OCI-LY3 (cell line): Measurements from ENCODE around the gene HSF2BP.
"Not testable (repeated sequence)": the region's sequence is repeated elsewhere in the genome, so short reads cannot be mapped to it uniquely, and the experiment has no call there.

Source experiments
- EZH2phosphoT487 ChIP-seq: fragments of 200-600 bp; shearing (Covaris generic); IDR thresholded peaks from 2 replicates; pipeline ENCODE4 v1.6.1; 2018; ENCODE audit warnings: antibody characterized with exemption, mixed run types, low read depth
- TF ChIP-seq, protein P1 (sequence below): fragments of 200-600, 300-600 bp; sonication (generic); IDR thresholded peaks from 2 replicates; pipeline ENCODE4 v1.5.1; 2014; ENCODE audit warnings: antibody characterized with exemption, low read length, low read depth

DNA sequence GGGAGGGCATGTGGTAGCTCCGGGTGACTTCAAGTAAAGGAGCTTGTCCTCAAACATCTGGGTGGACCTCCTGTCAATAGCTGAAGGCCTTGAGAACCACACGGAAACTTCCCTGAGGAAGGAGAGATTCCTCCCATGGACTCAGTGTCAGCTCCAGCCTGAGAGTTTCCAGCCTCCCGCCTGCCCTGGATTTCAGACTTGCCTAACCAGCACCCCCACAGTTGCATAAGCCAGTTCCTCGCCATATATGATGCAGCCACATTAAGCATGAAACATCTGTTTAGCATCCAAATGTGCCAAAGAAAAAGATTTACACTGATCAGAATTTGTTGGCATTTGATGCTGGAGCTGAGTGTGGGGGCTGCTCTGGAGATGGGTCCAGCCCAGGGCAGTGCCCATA lies 148.1 kb downstream of the HSF2BP start:
- TF ChIP-seq, protein P1, sequence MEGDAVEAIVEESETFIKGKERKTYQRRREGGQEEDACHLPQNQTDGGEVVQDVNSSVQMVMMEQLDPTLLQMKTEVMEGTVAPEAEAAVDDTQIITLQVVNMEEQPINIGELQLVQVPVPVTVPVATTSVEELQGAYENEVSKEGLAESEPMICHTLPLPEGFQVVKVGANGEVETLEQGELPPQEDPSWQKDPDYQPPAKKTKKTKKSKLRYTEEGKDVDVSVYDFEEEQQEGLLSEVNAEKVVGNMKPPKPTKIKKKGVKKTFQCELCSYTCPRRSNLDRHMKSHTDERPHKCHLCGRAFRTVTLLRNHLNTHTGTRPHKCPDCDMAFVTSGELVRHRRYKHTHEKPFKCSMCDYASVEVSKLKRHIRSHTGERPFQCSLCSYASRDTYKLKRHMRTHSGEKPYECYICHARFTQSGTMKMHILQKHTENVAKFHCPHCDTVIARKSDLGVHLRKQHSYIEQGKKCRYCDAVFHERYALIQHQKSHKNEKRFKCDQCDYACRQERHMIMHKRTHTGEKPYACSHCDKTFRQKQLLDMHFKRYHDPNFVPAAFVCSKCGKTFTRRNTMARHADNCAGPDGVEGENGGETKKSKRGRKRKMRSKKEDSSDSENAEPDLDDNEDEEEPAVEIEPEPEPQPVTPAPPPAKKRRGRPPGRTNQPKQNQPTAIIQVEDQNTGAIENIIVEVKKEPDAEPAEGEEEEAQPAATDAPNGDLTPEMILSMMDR, result not testable (repeated sequence)
- not testable (repeated sequence) for TF ChIP-seq EZH2phosphoT487
